GM12878 (cell line): ENCODE data around the gene GNGT2. TPM values are rescaled to one million over a fixed set of nuclear protein-coding genes. Genes with fewer than 3 reads are reported as not detected.

Source experiments
- ATAC-seq: fragments of 200-7000 bp; cut with Tn5 transposase; 3 replicates; pipeline ENCODE4 v1.9.1; 2020; ENCODE audit warnings: mild to moderate bottlenecking, moderate library complexity
- BruUV-seq: library from RNA; stranded (reverse); fragments of 400-500 nt; replicated peaks from 2 replicates; lab custom pipeline; 2021; lab: Mats Ljungman, UMichigan
- CTCF ChIA-PET: fragments of 300-600 bp; sonication (Branson Sonifier 250); formaldehyde crosslinking; extraction: SDS; loops from one replicate; lab custom pipeline; 2021; ENCODE audit warnings: inconsistent platforms; lab: Yijun Ruan, JAX
- POLR2A ChIA-PET: fragments of 350-600 bp; formaldehyde crosslinking; extraction: SDS; loops from one replicate; lab custom pipeline; 2021; ENCODE audit warnings: inconsistent platforms; lab: Charles Lee
- RAD21 ChIA-PET: fragments of 300-600 bp; sonication (Branson Sonifier 250); formaldehyde crosslinking; loops from one replicate; lab custom pipeline; 2023; ENCODE audit warnings: antibody characterized with exemption; ENCODE audit not compliant: unreplicated experiment; lab: Charles Lee
- SMC1A ChIA-PET: fragments of 300-600 bp; sonication (Branson Sonifier 250); formaldehyde crosslinking; loops from one replicate; lab custom pipeline; 2023; ENCODE audit not compliant: unreplicated experiment, uncharacterized antibody; lab: Charles Lee
- DNase-seq: peaks from one replicate; pipeline ENCODE4 v3.0.0-alpha.2; 2011; ENCODE audit warnings: low read depth, low spot score
- FAIRE-seq: peaks from 3 replicates; lab custom pipeline; 2011; peaks lifted over from hg19 to GRCh38; lab: Jason Lieb, UNC
- H2AFZ ChIP-seq: 2 replicates; pipeline ENCODE4 v1.6.0; 2011; ENCODE audit warnings: low read depth, low read length, control low read depth; ENCODE audit not compliant: control insufficient read depth
- H3K27ac ChIP-seq: 2 replicates; pipeline ENCODE4 v1.5.1; 2011; ENCODE audit warnings: control low read depth; ENCODE audit not compliant: control insufficient read depth, insufficient read depth
- H3K27me3 ChIP-seq, 2 experiments: replicated peaks in 1 of 2; 2 replicates each; pipeline versions ENCODE4 v1.6.0 to v1.6.1; 2011; ENCODE audit warnings: low read length in 1 of 2; ENCODE audit not compliant: control insufficient read depth in 2 of 2, insufficient read depth in 2 of 2
- H3K36me3 ChIP-seq, 2 experiments: 2 replicates each; pipeline ENCODE4 v1.5.1; 2011; ENCODE audit warnings: low read length in 1 of 2; ENCODE audit not compliant: control insufficient read depth in 2 of 2, insufficient read depth in 2 of 2
- H3K4me1 ChIP-seq: 2 replicates; pipeline ENCODE4 v1.6.1; 2011; ENCODE audit warnings: mild to moderate bottlenecking, low read length, moderate library complexity, mixed read lengths; ENCODE audit not compliant: control insufficient read depth, insufficient read depth
- H3K4me2 ChIP-seq: 2 replicates; pipeline ENCODE4 v1.6.0; 2011; ENCODE audit warnings: control low read depth; ENCODE audit not compliant: control insufficient read depth, insufficient read depth
- H3K4me3 ChIP-seq: fragments of 200-600 bp; sonication (generic); 2 replicates; pipeline ENCODE4 v1.5.1; 2016
- H3K79me2 ChIP-seq: 2 replicates; pipeline ENCODE4 v1.6.0; 2011; ENCODE audit warnings: low read length; ENCODE audit not compliant: control insufficient read depth, insufficient read depth
- H3K9ac ChIP-seq: 2 replicates; pipeline ENCODE4 v1.8.0; 2011; ENCODE audit warnings: low read length, control low read depth, mixed read lengths; ENCODE audit not compliant: control insufficient read depth, insufficient read depth
- H3K9me3 ChIP-seq: replicated peaks from 3 replicates; pipeline ENCODE4 v1.5.1; 2011; ENCODE audit warnings: mild to moderate bottlenecking, low read length; ENCODE audit not compliant: control insufficient read depth, insufficient read depth
- H4K20me1 ChIP-seq: 2 replicates; pipeline ENCODE4 v1.6.0; 2011; ENCODE audit not compliant: control insufficient read depth, insufficient read depth
- KDM1A ChIP-seq: fragments of 200-600 bp; sonication (generic); IDR thresholded peaks from 2 replicates; pipeline ENCODE4 v1.6.1; 2016; ENCODE audit warnings: borderline replicate concordance
- MLLT1 ChIP-seq: fragments of 450-650 bp; IDR thresholded peaks from 2 replicates; pipeline ENCODE4 v1.6.1; 2016; ENCODE audit warnings: mild to moderate bottlenecking
- MTA2 ChIP-seq: fragments of 450-650 bp; IDR thresholded peaks from 2 replicates; pipeline ENCODE4 v1.6.1; 2016; ENCODE audit warnings: low read depth, mild to moderate bottlenecking, moderate library complexity
- PAX5 ChIP-seq: IDR thresholded peaks from 2 replicates; pipeline ENCODE4 v1.6.1; 2011; ENCODE audit warnings: low read depth, low read length, borderline replicate concordance
- SMARCA5 ChIP-seq: fragments of 450-650 bp; IDR thresholded peaks from 2 replicates; pipeline ENCODE4 v1.6.1; 2017; ENCODE audit warnings: mild to moderate bottlenecking
- ZNF592 ChIP-seq: fragments of 450-650 bp; IDR thresholded peaks from 2 replicates; pipeline ENCODE4 v1.6.1; 2017; ENCODE audit warnings: mild to moderate bottlenecking, moderate library complexity
- WGBS: methylation state at CpG from one replicate; pipeline ENCODE4 v1.1.6; 2016; ENCODE audit warnings: low lambda C conversion rate; ENCODE audit not compliant: insufficient replicate concordance, insufficient coverage; ENCODE audit errors: missing lambda C conversion rate; 5-methylcytosine and 5-hydroxymethylcytosine counted together
- in situ Hi-C: fragments of 300-500 bp; cut with MboI; formaldehyde crosslinking; loops from 9 replicates; pipeline ENCODE4 v1.14.3; 2018; ENCODE audit warnings: mixed read lengths
- intact Hi-C: fragments of 100-400 bp; cut with micrococcal nuclease; formaldehyde crosslinking; loops from one replicate; pipeline ENCODE4 v1.14.2; 2022; ENCODE audit not compliant: unreplicated experiment
- polyA plus RNA-seq, 11 experiments: library from polyadenylated mRNA; depleted of rRNA in 4 of 11; unstranded in 6 of 11; stranded (reverse) in 5 of 11; fragments of >200 nt; fragmentation: Nextera tagmentation in 4 of 11; fragmentation: Illumina TruSeq in 1 of 11; extraction: Ambion mirVana in 4 of 11; extraction: Trizol in 1 of 11; gene quantifications; 1 replicate in 1 of 11; 2 replicates in 10 of 11; pipeline versions ENCODE4 v1.2.1 to v1.2.3, GENCODE V29; 2011 to 2016; ENCODE audit warnings: inconsistent platforms in 2 of 11, missing spikeins in 2 of 11, low read depth in 1 of 11
- total RNA-seq, 4 experiments: library from RNA; depleted of rRNA in 3 of 4; stranded (reverse); fragments of >200 nt in 3 of 4; fragmentation: Illumina TruSeq in 1 of 4; extraction: Trizol in 1 of 4; gene quantifications; 2 replicates each; pipeline versions ENCODE4 v1.2.1 to v1.2.3, GENCODE V29; 2013 to 2021

GNGT2 gene
- total and polyA plus RNA-seq, 10 of the 15 experiments (the other 5 are each of a cell fraction or from before 2014, with no cell fraction given), result 15.3 to 60.4 (median 32.0) TPM

GRCh38 chr17:49231563-49231894 lies 21.2 kb upstream of the GNGT2 start:
- POLR2A ChIA-PET, result interaction anchor here (1.0 kb wide), 2 partner anchors 38 to 92 kb away, joined by 3 to 4 read pairs; no protein-coding TSS in a partner anchor

GRCh38 chr17:49230636-49231562 lies 20.5 kb upstream of the GNGT2 start, which contains the start of gene PHOSPHO1:
TSS of gene PHOSPHO1 (minus strand) at chr17:49230787. CDS start at chr17:49226691, 4,096 bp downstream.
- BruUV-seq, result no TSS peak
- Histone ChIP-seq H3K27ac (no peak within 1 kb of the TSS), H3K79me2 (no peaks in the 10 kb centered on the region), H2AFZ (peak within 1 kb of the TSS; percentile 57), H3K9ac (peak within 1 kb of the TSS; percentile 20; the same call in 1 of the 2 replicates), H3K36me3 (no peaks in the 10 kb centered on the region), H3K4me3 (peak within 1 kb of the TSS; percentile 49), H3K4me1 (no peaks in the 10 kb centered on the region; the same call in 1 of the 2 replicates), H3K4me2 (peak within 1 kb of the TSS; percentile 97), H3K9me3 (no peaks in the 10 kb centered on the region), H4K20me1 (no peaks in the 10 kb centered on the region), H3K27me3 (no peaks in the 10 kb centered on the region)
- SMC1A ChIA-PET, result interaction anchor here (0.9 to 7.3 kb wide), 3 partner anchors 16 to 50 kb away, joined by 3 to 118 read pairs (median 5); no protein-coding TSS in a partner anchor
- CTCF ChIA-PET, result interaction anchor here (1.0 to 8.2 kb wide), 8 partner anchors 10 to 326 kb away, joined by 3 to 178 read pairs (median 4); no protein-coding TSS in a partner anchor
- RAD21 ChIA-PET, result interaction anchor here (0.7 kb wide), 1 partner anchor 51 kb away, joined by 4 read pairs; no protein-coding TSS in a partner anchor
- POLR2A ChIA-PET, result interaction anchor here (1.0 kb wide), 3 partner anchors 37 to 93 kb away, joined by 3 to 4 read pairs (median 3); no protein-coding TSS in a partner anchor
- WGBS, result 2% methylated on average over 58 of the region's 58 CpGs
- peak; percentile 82 for FAIRE-seq
- in situ Hi-C loops (no loop called here), intact Hi-C loops (loop anchor here (10.0 kb wide), 1 partner anchor 164 kb away; no protein-coding TSS in a partner anchor)
- peak; percentile 94 for ATAC-seq
- no peak for DNase-seq
- TF ChIP-seq MLLT1, result no peak
- TF ChIP-seq MTA2, result no peak
- TF ChIP-seq ZNF592, result no peak

More at GRCh38 chr17:49231563-49231894, 21.2 kb upstream of the GNGT2 start:
- RAD21 ChIA-PET, result interaction anchor here (0.7 kb wide), 1 partner anchor 52 kb away, joined by 4 read pairs; no protein-coding TSS in a partner anchor
- Histone ChIP-seq H3K4me3 (peak overlapping the region; percentile 49), H2AFZ (no peak overlapping the region), H3K9ac (no peak overlapping the region), H3K27ac (no peak overlapping the region), H3K79me2 (no peaks in the 10 kb centered on the region), H3K4me2 (peak overlapping the region; percentile 97), H3K9me3 (no peaks in the 10 kb centered on the region), H3K27me3 (no peaks in the 10 kb centered on the region), H3K4me1 (no peaks in the 10 kb centered on the region; the same call in 1 of the 2 replicates), H3K36me3 (no peaks in the 10 kb centered on the region), H4K20me1 (no peaks in the 10 kb centered on the region)
- SMC1A ChIA-PET, result interaction anchor here (1.9 kb wide), 1 partner anchor 51 kb away, joined by 5 read pairs; no protein-coding TSS in a partner anchor
- FAIRE-seq, result no peak
- CTCF ChIA-PET, result interaction anchor here (0.9 to 8.2 kb wide), 8 partner anchors 10 to 325 kb away, joined by 3 to 178 read pairs (median 3); no protein-coding TSS in a partner anchor
- BruUV-seq, result no TSS peak
- in situ Hi-C loops, result no loop called here
- intact Hi-C loops, result loop anchor here (10.0 kb wide), 1 partner anchor 163 kb away; no protein-coding TSS in a partner anchor
- 13% methylated on average over 7 of the region's 7 CpGs for WGBS
- no peak for TF ChIP-seq PAX5
- no peak for TF ChIP-seq KDM1A
- no peak for TF ChIP-seq SMARCA5
- no peak for ATAC-seq
- DNase-seq, result no peak
